ENCODE measurements around the gene ZNF555.
"Not testable (repeated sequence)": the region's sequence is repeated elsewhere in the genome, so short reads cannot be mapped to it uniquely, and the experiment has no call there.

The ZNF555 gene

DNA sequence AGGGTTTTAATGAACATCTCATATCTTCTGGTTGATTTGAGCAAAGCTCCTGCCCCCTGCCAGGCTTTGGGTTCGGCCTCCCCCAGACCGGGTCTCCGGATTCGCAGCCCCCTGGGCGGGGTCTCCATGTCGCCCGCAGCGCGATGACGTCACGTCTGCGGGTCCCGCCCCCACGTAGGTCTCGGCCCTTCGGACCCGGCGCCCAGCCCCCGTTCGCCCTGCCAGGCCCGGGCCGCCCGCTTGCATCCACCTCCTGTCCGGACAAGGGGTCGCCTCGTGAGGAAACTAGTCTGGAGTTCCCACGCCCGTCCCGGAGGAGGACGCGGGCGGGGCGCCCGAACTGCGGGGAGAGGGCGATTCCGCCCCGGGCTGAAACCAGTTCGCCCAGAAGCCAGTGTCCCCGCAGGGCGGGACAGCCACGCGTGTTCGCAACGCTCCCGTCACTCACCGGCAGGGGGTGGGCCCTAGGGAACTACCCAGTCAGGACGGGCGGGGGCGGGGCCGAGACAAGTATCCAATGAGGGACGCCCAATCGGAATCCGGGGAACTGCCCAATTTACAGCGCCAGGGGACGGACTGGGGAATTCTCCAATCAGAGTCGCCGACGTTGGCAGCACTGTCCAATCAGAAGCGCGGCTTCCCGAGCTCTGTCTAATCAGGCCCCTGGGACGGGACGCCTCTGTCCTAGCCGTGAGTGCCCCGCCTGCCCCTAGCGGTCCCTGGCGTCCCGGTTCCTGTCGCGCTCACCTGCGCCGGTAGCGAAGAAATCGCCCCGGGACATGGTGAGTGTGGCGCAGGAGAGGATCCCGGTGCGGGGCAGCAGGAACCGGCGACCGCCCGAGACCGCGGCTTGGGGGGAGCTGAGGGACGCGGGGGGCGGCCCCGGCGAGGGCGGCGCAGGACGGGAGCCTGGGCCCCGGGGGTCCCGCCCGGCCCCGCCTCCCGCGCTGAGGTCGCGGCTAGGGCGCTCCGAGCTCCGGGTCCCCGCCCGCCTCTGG is at the start of gene ZNF555:
ZNF555 (plus strand) TSS at position 682 of the 998 bp plus-strand sequence; CDS start at position 780, 98 bp downstream.
- H3K4me3 ChIP-seq (ENCODE audit: low read depth, low read length), result peak within 1 kb of the TSS; percentile 75
- TF ChIP-seq, protein P1, sequence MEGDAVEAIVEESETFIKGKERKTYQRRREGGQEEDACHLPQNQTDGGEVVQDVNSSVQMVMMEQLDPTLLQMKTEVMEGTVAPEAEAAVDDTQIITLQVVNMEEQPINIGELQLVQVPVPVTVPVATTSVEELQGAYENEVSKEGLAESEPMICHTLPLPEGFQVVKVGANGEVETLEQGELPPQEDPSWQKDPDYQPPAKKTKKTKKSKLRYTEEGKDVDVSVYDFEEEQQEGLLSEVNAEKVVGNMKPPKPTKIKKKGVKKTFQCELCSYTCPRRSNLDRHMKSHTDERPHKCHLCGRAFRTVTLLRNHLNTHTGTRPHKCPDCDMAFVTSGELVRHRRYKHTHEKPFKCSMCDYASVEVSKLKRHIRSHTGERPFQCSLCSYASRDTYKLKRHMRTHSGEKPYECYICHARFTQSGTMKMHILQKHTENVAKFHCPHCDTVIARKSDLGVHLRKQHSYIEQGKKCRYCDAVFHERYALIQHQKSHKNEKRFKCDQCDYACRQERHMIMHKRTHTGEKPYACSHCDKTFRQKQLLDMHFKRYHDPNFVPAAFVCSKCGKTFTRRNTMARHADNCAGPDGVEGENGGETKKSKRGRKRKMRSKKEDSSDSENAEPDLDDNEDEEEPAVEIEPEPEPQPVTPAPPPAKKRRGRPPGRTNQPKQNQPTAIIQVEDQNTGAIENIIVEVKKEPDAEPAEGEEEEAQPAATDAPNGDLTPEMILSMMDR (IDR thresholded peaks at IDR 0.05; ENCODE audit: low read depth, low read length, missing control alignments), result peak; percentile 6
- peak; percentile 98 for DNase-seq (ENCODE audit: low read depth)
- in situ Hi-C loops (cut with HindIII; ENCODE audit: low sequenced_read_pairs), result no loop called here

DNA sequence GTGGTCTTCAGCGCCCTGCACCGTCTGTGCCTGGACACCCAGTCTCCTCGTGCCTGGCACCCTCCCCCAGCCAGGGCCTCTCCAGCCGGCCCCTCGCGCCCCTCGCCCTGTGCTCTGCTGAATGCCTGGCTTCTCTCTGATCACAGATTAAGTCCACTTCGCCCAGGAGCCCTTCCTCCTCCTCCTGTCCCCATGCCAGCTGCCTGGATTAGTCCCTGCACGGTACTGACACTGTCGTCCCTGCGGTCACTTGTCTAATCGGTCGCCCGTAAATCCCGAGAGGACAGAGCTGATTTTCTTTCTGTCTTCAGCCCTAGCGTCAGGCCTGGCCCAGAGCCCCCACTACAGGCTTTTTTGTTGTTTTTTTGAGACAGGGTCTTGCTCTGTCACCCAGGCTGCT is 49.4 kb upstream of the ZNF555 start:
- TF ChIP-seq, protein P1 (IDR thresholded peaks at IDR 0.05; ENCODE audit: low read depth, low read length, missing control alignments), result no peak
- no peak for DNase-seq (ENCODE audit: low read depth)
- H3K4me3 ChIP-seq (ENCODE audit: low read depth, low read length), result no peak overlapping the region
- in situ Hi-C loops (cut with HindIII; ENCODE audit: low sequenced_read_pairs), result no loop called here

- DNase-seq (ENCODE audit: low read depth); H3K4me3 ChIP-seq (ENCODE audit: low read depth, low read length); in situ Hi-C loops (cut with HindIII; ENCODE audit: low sequenced_read_pairs): not testable (repeated sequence)
These were observed 48.6 kb upstream of the ZNF555 start for GRCh38 chr19:2792666-2793065.

GRCh38 chr19:2793126-2793525 is 48.1 kb upstream of the ZNF555 start:
- in situ Hi-C loops (cut with HindIII; ENCODE audit: low sequenced_read_pairs), result no loop called here
- no peak overlapping the region for H3K4me3 ChIP-seq (ENCODE audit: low read depth, low read length)
- no peak for DNase-seq (ENCODE audit: low read depth)
- TF ChIP-seq, protein P1 (IDR thresholded peaks at IDR 0.05; ENCODE audit: low read depth, low read length, missing control alignments), result no peak

DNA sequence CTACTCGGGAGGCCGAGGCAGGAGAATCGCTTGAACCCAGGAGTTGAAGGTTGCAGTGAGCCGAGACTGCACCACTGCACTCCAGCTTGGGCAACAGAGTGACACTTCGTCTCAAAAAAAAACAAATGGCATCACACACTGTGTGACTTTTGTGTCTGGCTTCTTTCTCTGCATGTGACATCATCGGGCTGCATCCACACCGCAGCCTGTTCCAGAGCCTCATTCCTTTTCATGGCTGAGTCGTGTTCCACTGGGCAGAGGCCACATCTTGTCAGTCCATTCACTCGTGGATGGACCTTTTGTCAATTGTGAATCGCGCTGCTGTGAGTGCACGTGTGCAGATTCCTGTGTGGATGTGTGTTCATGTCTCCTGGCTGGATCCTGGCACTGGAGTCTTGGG is 47.7 kb upstream of the ZNF555 start:
- in situ Hi-C loops (cut with HindIII; ENCODE audit: low sequenced_read_pairs), result no loop called here
- DNase-seq (ENCODE audit: low read depth), result no peak
- TF ChIP-seq, protein P1 (IDR thresholded peaks at IDR 0.05; ENCODE audit: low read depth, low read length, missing control alignments), result no peak
- H3K4me3 ChIP-seq (ENCODE audit: low read depth, low read length), result no peak overlapping the region

DNA sequence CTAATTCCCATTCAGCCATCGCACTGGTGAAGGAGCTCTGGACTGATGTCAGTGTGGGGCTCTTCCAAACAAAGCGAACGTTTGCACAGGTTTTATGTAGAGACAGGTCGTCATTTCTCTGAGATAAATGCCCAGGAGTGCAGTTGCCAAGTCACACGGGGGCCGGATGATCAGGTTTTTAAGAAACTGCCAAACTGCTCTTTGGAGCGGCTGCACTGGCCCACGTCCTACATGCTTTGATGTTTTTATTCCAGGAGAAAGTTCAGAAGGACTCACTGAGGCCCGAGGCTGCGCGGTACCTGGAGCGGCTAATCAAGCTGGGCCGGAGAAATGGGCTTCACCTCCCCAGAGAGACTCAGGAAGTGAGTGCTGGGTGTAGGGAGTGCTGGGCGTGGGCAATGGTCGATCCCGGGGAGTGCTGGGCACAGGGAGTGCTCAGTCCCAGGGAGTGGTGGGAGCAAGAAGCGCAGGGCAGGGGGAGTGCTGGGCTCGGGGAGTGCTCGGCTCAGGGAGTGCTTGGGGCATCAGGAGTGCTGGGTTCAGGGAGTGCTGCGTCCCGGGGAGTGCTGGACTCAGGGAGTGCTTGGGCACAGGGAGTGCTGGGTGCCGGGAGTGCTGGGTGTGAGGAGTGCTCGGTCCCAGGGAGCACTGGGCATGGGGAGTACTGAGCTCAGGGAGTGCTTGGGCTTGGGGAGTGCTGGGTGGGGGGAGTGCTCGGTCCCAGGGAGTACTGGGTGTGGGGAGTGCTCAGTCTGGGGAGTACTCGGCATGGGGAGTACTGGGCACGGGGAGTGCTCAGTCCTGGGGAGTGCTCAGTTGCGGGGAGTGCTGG is 45.2 kb upstream of the ZNF555 start:
- TF ChIP-seq, protein P1 (IDR thresholded peaks at IDR 0.05; ENCODE audit: low read depth, low read length, missing control alignments), result no peak
- DNase-seq (ENCODE audit: low read depth), result no peak
- in situ Hi-C loops (cut with HindIII; ENCODE audit: low sequenced_read_pairs), result no loop called here
- no peak overlapping the region for H3K4me3 ChIP-seq (ENCODE audit: low read depth, low read length)

Measured in astrocyte of the cerebellum (primary cell).